Measurements from ENCODE around the gene GPR35. TPM values are rescaled to one million over a fixed set of nuclear protein-coding genes. Genes with fewer than 3 reads are reported as not detected.

Gene GPR35, protein sequence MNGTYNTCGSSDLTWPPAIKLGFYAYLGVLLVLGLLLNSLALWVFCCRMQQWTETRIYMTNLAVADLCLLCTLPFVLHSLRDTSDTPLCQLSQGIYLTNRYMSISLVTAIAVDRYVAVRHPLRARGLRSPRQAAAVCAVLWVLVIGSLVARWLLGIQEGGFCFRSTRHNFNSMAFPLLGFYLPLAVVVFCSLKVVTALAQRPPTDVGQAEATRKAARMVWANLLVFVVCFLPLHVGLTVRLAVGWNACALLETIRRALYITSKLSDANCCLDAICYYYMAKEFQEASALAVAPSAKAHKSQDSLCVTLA
- 1 to 10 TPM; 3.6 to 4.1 TPM for total RNA-seq

DNA sequence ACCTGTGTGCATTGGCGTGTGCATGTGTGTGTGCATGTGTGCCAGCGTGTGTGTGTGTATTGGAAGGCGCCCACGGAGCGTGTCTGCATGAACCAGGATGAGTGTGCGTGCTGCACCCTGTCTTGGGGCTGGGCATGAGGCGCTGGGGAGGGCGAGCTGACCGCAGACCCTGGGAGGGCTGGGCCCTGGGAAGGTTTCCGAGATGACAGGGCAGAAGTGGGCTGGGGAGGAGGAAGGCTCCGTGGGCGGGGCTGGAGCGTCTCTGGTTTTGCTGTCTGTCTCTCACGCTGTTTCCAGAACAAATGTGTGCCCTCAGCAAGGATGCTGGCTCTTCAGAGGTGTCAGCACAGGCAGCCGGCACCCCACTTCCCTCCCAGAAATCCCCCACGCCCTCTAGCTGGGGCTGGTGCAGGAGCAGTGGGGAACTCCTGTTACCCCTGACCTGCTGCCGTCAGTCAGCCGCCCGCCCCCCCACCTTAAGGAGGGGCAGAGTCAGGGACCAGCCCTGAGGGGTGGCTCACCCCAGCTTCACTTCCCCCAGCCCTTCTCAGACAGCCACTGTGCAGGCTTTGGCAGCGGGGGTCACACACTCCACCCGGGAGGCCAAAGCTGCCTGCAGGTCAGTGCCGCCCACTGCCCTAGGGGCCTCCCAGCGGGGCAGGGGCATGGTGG is at the start of gene GPR35:
Gene GPR35 (plus strand): TSS at position 531 of the 672 bp plus-strand sequence. CDS start 4,473 bp downstream, outside the sequence.
- no peaks in the 10 kb centered on the region for H3K27me3 Mint-ChIP-seq
- H3K36me3 Mint-ChIP-seq (ENCODE audit: low read depth), result no peaks in the 10 kb centered on the region
- H3K4me1 Mint-ChIP-seq, result peaks cover 52% of the 10 kb centered on the region
- no peaks in the 10 kb centered on the region for H3K9me3 Mint-ChIP-seq (ENCODE audit: low read depth)
- ChIA-PET CTCF (interaction anchor here (0.5 kb wide), 1 partner anchor 273 kb away, joined by 3 read pairs; no protein-coding TSS in a partner anchor), POLR2A (no interaction called here)
- ATAC-seq (peak; percentile 53), DNase-seq (peak; percentile 87)
- intact Hi-C loops (cut with DNase I, micrococcal nuclease), result loop anchor here (5.0 kb wide), 2 partner anchors 58 to 997 kb away; partner anchors contain the start of gene RNPEPL1 (in 1 of the 2)
- H3K27ac Mint-ChIP-seq, result peak within 1 kb of the TSS; percentile 84
- peak within 1 kb of the TSS; percentile 43 for H3K4me3 Mint-ChIP-seq

DNA sequence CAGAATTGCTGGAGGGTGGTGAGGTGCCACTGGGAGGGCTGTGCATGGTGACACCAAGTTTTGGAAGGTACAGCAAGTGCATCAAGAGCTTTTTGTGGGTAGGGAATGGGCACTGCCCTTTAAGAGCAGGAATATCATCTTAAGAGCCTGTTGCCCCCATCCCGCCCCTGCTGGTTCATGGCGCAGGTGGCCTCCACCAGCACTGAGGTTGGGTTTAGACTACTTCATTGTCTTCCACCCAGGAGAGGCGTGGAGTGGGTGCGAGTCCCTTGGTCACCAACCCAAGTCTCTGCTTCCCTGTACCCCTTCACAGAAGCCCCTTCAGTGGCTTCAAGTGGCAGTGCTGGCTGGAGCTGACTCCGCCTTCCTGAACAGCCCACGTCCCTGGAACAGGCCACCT is 49.2 kb upstream of the GPR35 start:
- Mint-ChIP-seq H3K36me3 (ENCODE audit: low read depth) (peaks cover 13% of the 10 kb centered on the region), H3K27me3 (no peaks in the 10 kb centered on the region), H3K27ac (no peak overlapping the region), H3K9me3 (ENCODE audit: low read depth) (no peaks in the 10 kb centered on the region), H3K4me3 (no peak overlapping the region), H3K4me1 (peaks cover 26% of the 10 kb centered on the region)
- no peak for ATAC-seq
- intact Hi-C loops (cut with DNase I, micrococcal nuclease), result no loop called here
- no peak for DNase-seq
- ChIA-PET CTCF (no interaction called here), POLR2A (no interaction called here)

DNA sequence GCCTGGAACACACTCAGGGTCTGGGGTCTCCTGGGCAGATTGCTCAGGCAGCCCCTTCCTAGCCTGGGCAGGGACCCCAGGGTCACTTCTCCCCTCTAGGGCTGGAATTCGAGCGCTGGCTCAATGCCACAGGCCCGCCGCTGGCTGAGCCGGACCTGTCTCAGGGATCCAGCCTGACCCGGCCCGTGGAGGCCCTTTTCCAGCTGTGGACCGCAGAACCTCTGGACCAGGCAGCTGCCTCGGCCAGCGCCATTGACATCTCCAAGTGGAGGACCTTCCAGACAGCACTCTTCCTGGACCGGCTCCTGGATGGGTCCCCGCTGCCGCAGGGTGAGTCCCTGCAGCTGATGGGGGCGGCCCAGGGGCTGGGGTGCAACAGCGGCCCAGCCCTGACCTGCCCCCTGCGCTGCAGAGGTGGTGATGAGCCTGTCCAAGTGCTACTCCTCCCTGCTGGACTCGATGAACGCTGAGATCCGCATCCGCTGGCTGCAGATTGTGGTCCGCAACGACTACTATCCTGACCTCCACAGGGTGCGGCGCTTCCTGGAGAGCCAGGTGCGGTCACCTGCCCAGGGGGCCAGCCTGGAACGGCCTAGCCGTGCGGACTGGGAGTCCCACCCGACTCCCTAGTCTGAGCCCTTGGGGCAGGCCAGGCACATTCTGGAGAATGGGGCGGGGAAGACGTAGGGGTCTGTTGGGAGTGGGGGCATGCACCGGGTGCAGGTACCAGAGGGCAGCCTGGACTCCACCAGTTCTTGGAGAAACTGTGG is 48.7 kb upstream of the GPR35 start:
- Mint-ChIP-seq H3K36me3 (ENCODE audit: low read depth) (peaks cover 16% of the 10 kb centered on the region), H3K4me3 (no peak overlapping the region), H3K27me3 (no peaks in the 10 kb centered on the region), H3K9me3 (ENCODE audit: low read depth) (no peaks in the 10 kb centered on the region), H3K4me1 (peaks cover 22% of the 10 kb centered on the region), H3K27ac (no peak overlapping the region)
- POLR2A ChIA-PET, result interaction anchor here (0.6 kb wide), 1 partner anchor 10 kb away, joined by 3 read pairs; no protein-coding TSS in a partner anchor
- intact Hi-C loops (cut with DNase I, micrococcal nuclease), result no loop called here
- no peak for ATAC-seq
- DNase-seq, result no peak
- CTCF ChIA-PET, result no interaction called here

DNA sequence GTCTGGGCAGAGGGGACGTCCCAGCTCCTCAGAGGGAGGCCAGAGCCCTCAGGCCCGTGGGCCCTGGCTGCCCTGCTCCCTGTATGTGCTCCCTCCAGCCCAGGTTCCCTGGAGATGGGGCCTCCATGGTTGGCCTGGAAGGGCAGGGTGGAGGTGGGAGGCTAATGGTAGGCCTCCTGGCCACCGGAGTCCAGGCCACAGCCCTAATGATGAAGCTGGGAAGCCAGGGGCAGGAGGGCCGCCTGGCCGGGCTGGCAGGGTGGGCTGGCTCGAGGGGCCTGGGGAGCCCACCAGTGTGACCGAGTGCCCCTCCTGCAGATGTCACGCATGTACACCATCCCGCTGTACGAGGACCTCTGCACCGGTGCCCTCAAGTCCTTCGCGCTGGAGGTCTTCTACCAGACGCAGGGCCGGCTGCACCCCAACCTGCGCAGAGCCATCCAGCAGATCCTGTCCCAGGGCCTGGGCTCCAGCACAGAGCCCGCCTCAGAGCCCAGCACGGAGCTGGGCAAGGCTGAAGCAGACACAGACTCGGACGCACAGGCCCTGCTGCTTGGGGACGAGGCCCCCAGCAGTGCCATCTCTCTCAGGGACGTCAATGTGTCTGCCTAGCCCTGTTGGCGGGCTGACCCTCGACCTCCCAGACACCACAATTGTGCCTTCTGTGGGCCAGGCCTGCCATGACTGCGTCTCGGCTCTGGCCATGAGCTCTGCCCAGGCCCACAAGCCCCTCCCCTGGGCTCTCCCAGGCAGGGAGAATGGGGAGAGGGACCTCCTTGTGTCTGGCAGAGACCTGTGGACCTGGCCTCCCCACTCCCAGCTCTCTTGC is 47.8 kb upstream of the GPR35 start:
- H3K36me3 Mint-ChIP-seq (ENCODE audit: low read depth), result peaks cover 19% of the 10 kb centered on the region
- no peak for ATAC-seq
- H3K27ac Mint-ChIP-seq, result no peak overlapping the region
- no peaks in the 10 kb centered on the region for H3K9me3 Mint-ChIP-seq (ENCODE audit: low read depth)
- CTCF ChIA-PET, result interaction anchor here (3.0 kb wide), 1 partner anchor 63 kb away, joined by 8 read pairs; no protein-coding TSS in a partner anchor
- no peak for DNase-seq
- H3K4me3 Mint-ChIP-seq, result no peak overlapping the region
- intact Hi-C loops (cut with DNase I, micrococcal nuclease), result no loop called here
- POLR2A ChIA-PET, result interaction anchor here (0.6 kb wide), 1 partner anchor 11 kb away, joined by 3 read pairs; no protein-coding TSS in a partner anchor
- H3K27me3 Mint-ChIP-seq, result no peaks in the 10 kb centered on the region
- H3K4me1 Mint-ChIP-seq, result peaks cover 22% of the 10 kb centered on the region

DNA sequence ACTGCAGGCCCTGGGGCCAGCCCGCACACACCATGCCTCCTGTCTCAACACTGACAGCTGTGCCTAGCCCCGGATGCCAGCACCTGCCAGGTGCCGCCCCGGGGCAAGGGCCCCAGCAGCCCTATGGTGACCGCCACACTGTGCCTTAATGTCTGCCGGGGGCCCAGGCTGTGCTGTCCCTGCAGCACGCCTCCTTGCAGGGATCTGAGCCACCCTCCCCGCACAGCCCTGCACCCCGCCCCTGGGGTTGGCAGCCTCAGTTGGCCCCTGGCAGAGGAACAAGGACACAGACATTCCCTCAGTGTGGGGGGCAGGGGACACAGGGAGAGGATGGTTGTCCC is 47.2 kb upstream of the GPR35 start:
- Mint-ChIP-seq H3K27ac (no peak overlapping the region), H3K9me3 (ENCODE audit: low read depth) (no peaks in the 10 kb centered on the region), H3K36me3 (ENCODE audit: low read depth) (peaks cover 19% of the 10 kb centered on the region), H3K4me1 (peaks cover 26% of the 10 kb centered on the region), H3K4me3 (no peak overlapping the region), H3K27me3 (no peaks in the 10 kb centered on the region)
- ChIA-PET CTCF (interaction anchor here (3.0 kb wide), 1 partner anchor 64 kb away, joined by 8 read pairs; no protein-coding TSS in a partner anchor), POLR2A (no interaction called here)
- intact Hi-C loops (cut with DNase I, micrococcal nuclease), result no loop called here
- ATAC-seq, result no peak
- no peak for DNase-seq

DNA sequence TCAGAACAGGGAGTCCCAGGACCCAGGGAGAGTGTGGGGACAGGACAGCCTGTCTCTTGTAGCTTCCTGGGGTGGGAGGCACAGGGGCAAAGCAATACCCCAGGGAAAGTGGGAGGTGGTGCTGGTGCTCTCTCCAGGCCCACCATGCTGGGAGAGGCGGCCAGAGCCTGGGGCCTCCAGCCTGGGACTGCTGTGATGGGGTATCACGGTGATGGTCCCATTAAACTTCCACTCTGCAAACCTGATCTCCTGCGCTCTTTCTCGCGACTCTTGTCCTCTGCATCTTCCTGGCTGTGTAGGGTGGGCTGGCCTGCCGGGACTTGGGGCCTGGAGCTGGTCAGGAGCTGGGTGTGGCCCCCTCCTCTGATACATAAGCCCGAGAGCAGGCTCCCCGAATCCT is 46.8 kb upstream of the GPR35 start:
- intact Hi-C loops (cut with DNase I, micrococcal nuclease), result no loop called here
- ATAC-seq (no peak), DNase-seq (no peak)
- peaks cover 26% of the 10 kb centered on the region for H3K4me1 Mint-ChIP-seq
- peaks cover 19% of the 10 kb centered on the region for H3K36me3 Mint-ChIP-seq (ENCODE audit: low read depth)
- CTCF ChIA-PET, result interaction anchor here (3.0 kb wide), 1 partner anchor 64 kb away, joined by 8 read pairs; no protein-coding TSS in a partner anchor
- H3K27me3 Mint-ChIP-seq, result no peaks in the 10 kb centered on the region
- no peaks in the 10 kb centered on the region for H3K9me3 Mint-ChIP-seq (ENCODE audit: low read depth)
- peak overlapping the region; percentile 85 for H3K27ac Mint-ChIP-seq
- no peak overlapping the region for H3K4me3 Mint-ChIP-seq
- POLR2A ChIA-PET, result no interaction called here

DNA sequence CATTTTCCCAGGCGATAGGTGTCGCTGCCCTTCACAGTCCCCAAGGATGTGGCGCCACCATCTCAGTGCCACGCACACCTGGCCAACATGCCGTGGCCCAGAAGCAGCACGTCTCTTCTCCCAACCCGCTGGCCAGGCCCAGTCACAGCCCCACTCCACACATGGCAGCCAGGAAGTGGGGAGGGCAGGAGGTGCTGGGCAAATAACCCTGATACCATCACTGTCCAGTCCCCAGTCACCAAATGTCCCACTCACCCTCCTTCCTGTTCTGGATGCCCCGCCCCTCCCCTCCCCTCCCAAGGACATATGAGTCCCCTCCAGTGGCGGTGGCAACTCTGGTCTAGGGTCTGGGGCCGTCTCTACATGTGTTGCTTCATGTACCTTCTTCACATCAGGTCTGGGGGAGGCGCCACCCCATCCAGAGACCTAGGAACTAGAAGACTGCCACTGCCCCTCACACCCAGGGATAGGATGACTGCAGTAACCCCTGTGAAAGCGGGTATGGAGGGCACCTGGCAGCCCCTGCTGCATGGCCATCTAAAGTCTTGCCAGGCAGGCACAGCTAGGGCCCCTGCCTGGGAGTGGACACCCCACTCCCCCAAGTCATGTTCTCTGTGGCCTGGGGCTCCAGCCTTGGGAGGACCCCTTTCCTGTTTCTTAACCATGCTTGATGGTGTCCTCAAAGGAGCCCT is 46.1 kb upstream of the GPR35 start:
- ChIA-PET POLR2A (interaction anchor here (1.1 kb wide), 1 partner anchor 13 kb away, joined by 7 read pairs; no protein-coding TSS in a partner anchor), CTCF (interaction anchor here (0.9 to 3.0 kb wide), 5 partner anchors 10 to 65 kb away, joined by 3 to 29 read pairs (median 7); no protein-coding TSS in a partner anchor)
- intact Hi-C loops (cut with DNase I, micrococcal nuclease), result loop anchor here in 1 of 2 experiments (1.0 kb wide), 1 partner anchor 11 kb away; the partner anchor contains the start of gene RNPEPL1
- Mint-ChIP-seq H3K4me1 (peaks cover 26% of the 10 kb centered on the region), H3K27ac (peak overlapping the region; percentile 85), H3K4me3 (no peak overlapping the region), H3K9me3 (ENCODE audit: low read depth) (no peaks in the 10 kb centered on the region), H3K36me3 (ENCODE audit: low read depth) (peaks cover 19% of the 10 kb centered on the region), H3K27me3 (no peaks in the 10 kb centered on the region)
- peak; percentile 2 for ATAC-seq
- DNase-seq, result no peak

DNA sequence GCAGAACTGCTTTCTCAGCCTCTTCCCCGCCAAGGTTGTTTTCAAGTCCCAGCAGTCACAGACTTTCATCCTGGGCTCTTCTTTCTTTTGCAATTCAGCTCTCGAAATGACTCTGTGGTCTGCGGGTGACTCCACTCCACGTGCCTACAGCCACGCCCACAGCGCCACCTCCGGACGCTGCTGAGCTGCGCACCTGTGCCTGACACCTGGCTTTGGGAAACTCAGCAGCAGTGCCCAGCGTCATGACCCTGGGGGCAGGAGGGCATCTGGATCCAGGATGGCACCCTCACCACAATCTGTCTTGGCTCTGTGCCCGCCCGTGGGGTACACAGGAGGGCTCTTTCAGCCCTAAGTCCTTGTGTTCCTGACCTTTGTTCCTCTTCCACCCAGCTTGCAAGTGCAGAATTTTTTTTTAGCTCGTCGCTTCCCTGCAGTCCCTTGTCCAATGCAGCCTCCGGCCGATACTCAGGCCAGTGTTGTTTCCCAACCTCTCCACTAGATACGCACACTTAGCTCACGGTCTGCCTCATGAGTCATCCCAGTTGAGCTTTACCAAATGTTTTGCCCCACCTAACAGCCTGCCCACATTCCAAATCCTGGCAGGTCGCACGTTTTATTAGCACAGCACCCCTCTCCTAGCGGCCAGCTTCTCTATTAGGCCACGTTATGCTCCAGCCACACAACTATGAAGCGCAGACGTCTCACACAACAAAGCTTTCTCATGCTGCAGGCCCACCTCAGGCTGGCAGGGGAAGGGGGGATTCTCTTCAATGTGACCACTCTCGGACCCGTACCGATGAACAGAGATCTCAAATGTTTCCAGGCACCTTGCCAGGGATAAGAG is 45.3 kb upstream of the GPR35 start:
- ChIA-PET POLR2A (interaction anchor here (1.1 kb wide), 1 partner anchor 14 kb away, joined by 7 read pairs; no protein-coding TSS in a partner anchor), CTCF (interaction anchor here (0.9 to 3.0 kb wide), 5 partner anchors 11 to 66 kb away, joined by 3 to 29 read pairs (median 7); no protein-coding TSS in a partner anchor)
- ATAC-seq, result peak; percentile 89
- Mint-ChIP-seq H3K27me3 (no peaks in the 10 kb centered on the region), H3K4me1 (peaks cover 34% of the 10 kb centered on the region), H3K9me3 (ENCODE audit: low read depth) (no peaks in the 10 kb centered on the region), H3K36me3 (ENCODE audit: low read depth) (peaks cover 19% of the 10 kb centered on the region), H3K27ac (peak overlapping the region; percentile 85), H3K4me3 (no peak overlapping the region)
- peak; percentile 88 for DNase-seq
- intact Hi-C loops (cut with DNase I, micrococcal nuclease), result loop anchor here in 1 of 2 experiments (1.0 kb wide), 1 partner anchor 12 kb away; the partner anchor contains the start of gene RNPEPL1

DNA sequence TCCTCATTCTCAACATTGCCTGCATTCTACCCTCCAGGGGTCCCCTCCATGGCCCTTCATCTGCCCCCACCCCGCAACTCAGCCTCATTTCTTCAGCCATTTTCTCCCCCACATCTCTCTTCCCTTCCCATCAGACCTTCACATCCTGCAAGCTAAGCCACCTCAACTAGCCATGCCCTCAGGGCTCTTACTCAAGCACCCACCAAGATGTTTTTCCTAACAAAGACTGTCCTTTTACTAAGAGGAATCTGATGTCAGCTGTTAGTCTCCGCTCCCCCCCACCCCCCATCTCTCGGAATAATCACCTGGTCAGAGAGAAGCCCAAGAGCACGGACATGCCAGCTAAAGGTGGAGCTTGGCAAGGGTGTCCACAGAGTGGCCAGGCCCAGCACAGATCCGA is 43.5 kb upstream of the GPR35 start:
- Mint-ChIP-seq H3K27me3 (no peaks in the 10 kb centered on the region), H3K27ac (no peak overlapping the region), H3K4me1 (peaks cover 36% of the 10 kb centered on the region), H3K9me3 (ENCODE audit: low read depth) (no peaks in the 10 kb centered on the region), H3K4me3 (no peak overlapping the region), H3K36me3 (ENCODE audit: low read depth) (peaks cover 22% of the 10 kb centered on the region)
- intact Hi-C loops (cut with DNase I, micrococcal nuclease), result no loop called here
- CTCF ChIA-PET, result interaction anchor here (0.5 to 1.7 kb wide), 2 partner anchors 15 to 23 kb away, joined by 3 to 10 read pairs; no protein-coding TSS in a partner anchor
- ATAC-seq, result no peak
- no peak for DNase-seq
- POLR2A ChIA-PET, result no interaction called here
